BLaER1 treated with 17β-estradiol and CSF1 and Interleukin-3, amounts not matched to agents 10 nM and 100 nM (cell line): Measurements from ENCODE around the gene HGS.

Experiments used
- H3K27ac ChIP-seq, 11 experiments: shearing (Covaris generic); formaldehyde crosslinking; 2 replicates each; pipeline ENCODE4 v1.8.1; 2022
- H3K27me3 ChIP-seq, 11 experiments: shearing (Covaris generic); formaldehyde crosslinking; 2 replicates each; pipeline ENCODE4 v1.8.1; 2022
- H3K36me3 ChIP-seq, 11 experiments: shearing (Covaris generic); formaldehyde crosslinking; 2 replicates each; pipeline ENCODE4 v1.8.1; 2022
- H3K4me1 ChIP-seq, 10 experiments: shearing (Covaris generic); formaldehyde crosslinking; 2 replicates each; pipeline ENCODE4 v1.8.1; 2022
- H3K4me2 ChIP-seq, 11 experiments: shearing (Covaris generic); formaldehyde crosslinking; 2 replicates each; pipeline ENCODE4 v1.8.1; 2022
- H3K4me3 ChIP-seq, 10 experiments: shearing (Covaris generic); formaldehyde crosslinking; 2 replicates each; pipeline ENCODE4 v1.8.1; 2022
- H3K9ac ChIP-seq, 11 experiments: shearing (Covaris generic); formaldehyde crosslinking; 2 replicates each; pipeline ENCODE4 v1.8.1; 2022
- H3K9me3 ChIP-seq, 11 experiments: shearing (Covaris generic); formaldehyde crosslinking; replicated peaks in 1 of 11; 2 replicates each; pipeline ENCODE4 v1.8.1; 2022
- H4K20me1 ChIP-seq, 11 experiments: shearing (Covaris generic); formaldehyde crosslinking; 2 replicates each; pipeline ENCODE4 v1.8.1; 2022
- Cebpa-rat ChIP-seq, 11 experiments: shearing (Covaris generic); IDR thresholded peaks; 2 replicates each; pipeline ENCODE4 v1.8.1; 2022

HGS gene

DNA sequence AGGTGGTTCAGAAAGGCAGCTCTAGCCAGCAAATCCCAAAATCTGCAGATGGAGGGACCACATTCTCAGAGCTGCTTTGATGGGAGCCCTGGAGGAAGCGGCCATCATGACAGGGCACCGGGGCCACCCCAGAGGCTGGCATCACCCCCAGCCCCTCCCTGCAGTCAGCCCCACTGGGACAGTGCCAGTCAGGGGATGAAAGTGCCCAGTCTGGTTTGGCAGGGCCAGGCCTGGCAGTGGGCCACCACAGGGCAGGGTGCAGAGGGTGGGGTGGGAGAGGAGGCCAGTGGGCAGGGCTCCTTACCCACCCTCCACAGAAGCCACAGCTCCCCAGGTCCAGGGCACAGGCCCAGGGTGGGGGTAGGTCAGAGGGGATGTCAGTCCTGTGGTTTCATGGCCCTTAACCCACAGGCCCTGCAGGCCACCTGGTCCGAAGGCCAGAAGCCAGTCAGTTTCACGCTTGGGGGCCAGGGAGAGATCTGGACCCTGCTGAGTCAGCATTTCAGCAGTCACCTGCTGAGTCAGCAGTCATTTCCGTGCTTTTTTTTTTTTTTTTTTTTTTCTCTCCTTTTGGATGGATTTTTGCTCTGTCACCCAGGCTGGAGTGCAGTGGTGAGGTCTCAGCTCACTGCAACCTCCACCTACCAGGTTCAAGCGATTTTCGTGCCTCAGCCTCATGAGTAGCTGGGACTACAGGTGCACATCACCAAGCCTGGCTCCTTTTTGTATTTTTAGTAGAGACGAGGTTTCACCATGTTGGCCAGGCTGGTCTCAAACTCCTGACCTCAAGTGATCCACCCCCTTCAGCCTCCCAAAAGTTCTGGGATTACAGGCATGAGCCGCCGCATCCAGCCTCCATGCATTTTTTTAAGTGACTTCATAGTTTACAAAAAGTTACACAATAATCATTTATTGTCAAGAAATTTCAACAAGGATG is 38.6 kb downstream of the HGS start:
- 0 out of 22 replicates have a peak, but pooled peaks of 1 of the 11 experiments have one; percentile 21 for TF ChIP-seq Cebpa-rat (IDR thresholded peaks at IDR 0.05)

DNA sequence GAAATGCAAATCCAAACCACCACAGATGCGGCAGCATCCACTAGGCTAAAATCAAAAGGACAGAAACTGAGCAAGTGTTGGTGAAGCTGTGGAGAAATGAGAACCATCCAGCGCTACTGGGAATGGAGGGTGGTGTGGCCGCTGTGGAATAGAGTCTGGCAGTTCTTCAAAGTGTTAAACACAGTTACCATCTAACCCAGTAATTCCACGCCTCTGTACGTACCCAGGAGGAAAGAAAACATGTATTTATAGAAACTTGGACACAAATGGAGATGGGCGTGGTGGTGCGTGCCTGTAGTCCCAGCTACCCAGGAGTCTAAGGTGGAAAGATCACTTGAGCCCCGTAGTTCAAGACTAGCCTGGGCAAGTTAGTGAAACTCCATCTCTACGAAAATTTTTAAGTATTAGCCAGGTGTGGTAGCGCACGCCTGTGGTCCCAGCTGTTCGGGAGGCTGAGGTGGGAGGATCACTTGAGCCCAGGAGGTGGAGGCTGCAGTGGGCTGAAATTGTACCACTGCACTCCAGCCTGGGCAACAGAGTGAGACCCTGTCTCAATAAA is 39.9 kb downstream of the HGS start:
- Histone ChIP-seq H3K9ac (no peak overlapping the region), H3K4me2 (peak overlapping the region; percentile 35 to 90 (median 83)), H3K4me1 (peaks cover 41 to 51% (median 48%) of the 10 kb centered on the region in 10 experiments), H4K20me1 (peaks cover 0 to 20% (median 3%) of the 10 kb centered on the region in 11 experiments; a peak in 7 of 22 replicates), H3K36me3 (peaks cover 0 to 14% (median 8%) of the 10 kb centered on the region in 11 experiments; a peak in 8 of 22 replicates), H3K4me3 (no peak overlapping the region), H3K27me3 (peaks cover 0 to 13% (median 0%) of the 10 kb centered on the region in 11 experiments; a peak in 4 of 22 replicates), H3K9me3 (no peaks in the 10 kb centered on the region), H3K27ac (no peak overlapping the region)
- TF ChIP-seq Cebpa-rat (IDR thresholded peaks at IDR 0.05): no peak

More for the DNA sequence above, 38.6 kb downstream of the HGS start:
- Histone ChIP-seq H3K4me3 (no peak overlapping the region), H3K36me3 (peaks cover 0 to 25% (median 20%) of the 10 kb centered on the region in 11 experiments; a peak in 14 of 22 replicates), H3K27me3 (peaks cover 0 to 13% (median 0%) of the 10 kb centered on the region in 11 experiments; a peak in 4 of 22 replicates), H4K20me1 (peaks cover 0 to 25% (median 3%) of the 10 kb centered on the region in 11 experiments; a peak in 7 of 22 replicates), H3K27ac (peak overlapping the region in 3 of 11 experiments; percentile 4 to 49 (median 24); a peak in 4 of 22 replicates), H3K9ac (peak overlapping the region in 1 of 11 experiments; percentile 13; a peak in 2 of 22 replicates), H3K4me2 (peak overlapping the region; percentile 35 to 90 (median 83)), H3K9me3 (no peaks in the 10 kb centered on the region), H3K4me1 (peaks cover 41 to 51% (median 48%) of the 10 kb centered on the region in 10 experiments)

DNA sequence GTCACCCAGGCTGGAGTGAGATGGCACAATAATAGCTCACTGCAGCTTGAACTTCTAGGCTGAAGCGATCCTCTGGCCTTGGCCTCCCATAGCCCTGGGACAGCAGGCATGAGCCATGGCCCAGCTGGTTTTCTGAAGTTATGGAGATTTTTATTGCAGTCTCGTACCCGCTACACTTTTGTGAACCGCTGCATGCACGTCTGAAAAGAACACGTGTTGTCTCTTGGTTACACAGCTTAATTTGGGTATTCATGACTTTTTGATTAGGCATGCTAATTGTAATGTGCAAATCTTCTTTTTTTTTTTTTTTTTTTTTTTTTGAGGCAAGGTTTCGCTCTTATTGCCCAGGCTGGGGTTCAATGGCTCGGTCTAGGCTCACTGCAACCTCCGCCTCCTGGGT is 41.6 kb downstream of the HGS start:
- Histone ChIP-seq H3K9me3 (no peaks in the 10 kb centered on the region), H3K27me3 (peaks cover 0 to 13% (median 0%) of the 10 kb centered on the region in 11 experiments; a peak in 4 of 22 replicates), H3K4me1 (peaks cover 39 to 48% (median 43%) of the 10 kb centered on the region in 10 experiments)

DNA sequence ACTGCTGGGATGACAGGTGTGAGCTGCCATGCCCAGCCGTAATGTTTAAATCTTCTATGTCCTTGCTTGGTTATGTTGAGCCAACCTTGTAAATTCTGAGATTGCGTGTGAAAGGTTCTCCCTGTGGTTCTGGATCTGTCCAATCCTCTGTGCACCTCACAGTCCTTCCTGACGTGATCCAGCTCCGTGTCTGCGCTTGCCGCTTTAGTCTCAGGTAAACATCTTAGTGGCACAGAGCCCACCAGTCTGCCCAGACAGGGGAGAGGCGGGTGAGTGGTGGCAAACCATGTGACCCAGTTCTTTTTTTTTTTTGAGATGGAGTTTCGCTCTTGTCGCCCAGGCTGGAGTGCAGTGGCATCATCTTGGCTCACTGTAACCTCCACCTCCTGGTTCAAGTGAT is 42.2 kb downstream of the HGS start:
- no peak for TF ChIP-seq Cebpa-rat (IDR thresholded peaks at IDR 0.05)
- Histone ChIP-seq H3K4me1 (peaks cover 39 to 48% (median 43%) of the 10 kb centered on the region in 10 experiments), H3K4me3 (no peak overlapping the region), H3K36me3 (no peaks in the 10 kb centered on the region), H4K20me1 (peaks cover 0 to 5% (median 0%) of the 10 kb centered on the region in 11 experiments; a peak in 4 of 22 replicates), H3K27me3 (peaks cover 0 to 13% (median 0%) of the 10 kb centered on the region in 11 experiments; a peak in 4 of 22 replicates), H3K9ac (no peak overlapping the region), H3K27ac (no peak overlapping the region), H3K4me2 (no peak overlapping the region), H3K9me3 (no peaks in the 10 kb centered on the region)

More for the DNA sequence above, 41.6 kb downstream of the HGS start:
- Histone ChIP-seq H3K36me3 (no peaks in the 10 kb centered on the region), H3K9ac (no peak overlapping the region), H3K27ac (no peak overlapping the region), H3K4me2 (no peak overlapping the region), H3K4me3 (no peak overlapping the region), H4K20me1 (peaks cover 0 to 10% (median 0%) of the 10 kb centered on the region in 11 experiments; a peak in 6 of 22 replicates)
- no peak for TF ChIP-seq Cebpa-rat (IDR thresholded peaks at IDR 0.05)

DNA sequence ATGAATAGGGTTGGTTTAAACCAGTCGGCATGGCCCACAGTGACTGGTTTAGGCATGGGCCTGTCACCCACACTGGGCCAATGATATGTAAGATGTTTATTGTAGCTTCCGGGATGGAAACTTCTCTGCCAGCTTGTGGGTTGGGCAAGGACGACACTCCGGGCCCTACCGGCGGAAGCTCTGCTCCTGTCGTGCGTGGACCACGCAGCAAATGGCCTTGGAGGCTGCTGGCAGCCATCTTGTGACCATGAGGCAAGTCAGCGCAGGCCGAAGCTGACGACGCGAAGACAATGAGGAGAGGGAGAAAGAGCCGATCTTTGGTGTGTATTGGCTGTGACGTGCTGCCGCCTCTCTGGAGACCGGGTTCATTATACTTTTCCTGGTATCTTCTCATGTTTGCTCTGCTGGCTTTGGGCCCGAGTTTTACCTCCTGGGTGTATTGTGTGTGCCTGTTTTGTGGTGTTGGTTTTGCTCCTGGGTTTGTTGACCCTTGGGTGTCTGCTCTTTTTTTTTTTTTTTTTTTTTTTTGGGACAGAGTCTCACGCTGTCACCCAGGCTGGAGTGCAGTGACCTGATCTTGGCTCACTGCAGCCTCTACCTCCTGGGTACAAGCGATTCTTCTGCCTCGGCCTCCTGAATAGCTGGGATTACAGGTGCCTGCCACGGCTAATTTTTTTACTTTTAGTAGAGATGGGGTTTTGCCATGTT is 43.7 kb downstream of the HGS start:
- H3K9ac ChIP-seq: no peak overlapping the region
- H3K4me3 ChIP-seq: no peak overlapping the region
- H3K27ac ChIP-seq: no peak overlapping the region

DNA sequence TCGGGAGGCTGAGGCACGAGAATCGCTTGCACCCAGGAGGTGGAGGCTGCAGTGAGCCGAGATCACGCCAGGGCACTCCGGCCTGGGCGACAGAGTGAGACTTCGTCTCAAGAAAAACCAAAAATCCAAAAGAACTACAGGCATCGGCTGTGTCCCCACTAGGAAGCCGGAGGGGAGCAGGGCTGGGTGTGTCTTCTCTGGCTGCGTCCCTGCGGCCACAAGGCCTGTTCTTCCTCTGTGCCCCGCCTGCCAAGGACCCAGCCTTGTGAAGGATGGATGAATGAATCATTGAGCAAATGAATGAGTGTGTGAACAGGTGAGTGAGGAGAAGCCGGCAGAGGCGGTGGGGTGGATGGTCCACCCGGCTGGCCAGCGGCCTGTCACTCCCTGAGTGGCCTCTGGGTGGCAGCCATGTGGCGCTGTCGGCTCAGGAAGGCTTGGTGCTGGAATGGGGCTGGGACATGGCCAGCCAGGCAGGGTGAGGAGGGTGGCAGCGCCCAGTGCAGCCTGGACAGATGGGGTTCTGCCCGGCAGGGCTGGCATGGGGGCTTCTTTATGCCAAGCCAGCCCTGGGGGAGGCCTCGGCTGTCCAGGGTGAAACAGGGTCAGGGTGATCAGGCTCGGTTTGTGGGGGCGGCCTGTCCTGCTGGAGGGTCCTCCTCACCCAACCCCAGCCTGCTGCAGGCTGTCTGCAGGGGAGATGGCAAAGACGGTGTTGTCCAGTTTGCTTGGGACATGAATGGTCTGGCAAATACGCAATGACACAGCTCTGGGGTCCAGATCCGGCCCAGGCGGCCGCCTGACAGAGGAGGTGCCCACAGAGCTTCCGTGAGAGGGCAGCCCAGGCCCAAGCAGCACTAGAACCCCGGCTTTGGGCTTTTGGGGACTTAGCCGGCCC is 49.9 kb downstream of the HGS start:
- Histone ChIP-seq H3K4me3 (peak overlapping the region in 1 of 10 experiments; percentile 53; a peak in 2 of 20 replicates), H3K27ac (peak overlapping the region in 8 of 11 experiments; percentile 5 to 81 (median 58); a peak in 13 of 22 replicates), H3K4me2 (peak overlapping the region; percentile 89 to 100 (median 97))

More for the DNA sequence above, 43.7 kb downstream of the HGS start:
- peaks cover 0 to 13% (median 0%) of the 10 kb centered on the region in 11 experiments; a peak in 4 of 22 replicates for H3K27me3 ChIP-seq
- no peak overlapping the region for H3K4me2 ChIP-seq
- H3K9me3 ChIP-seq: no peaks in the 10 kb centered on the region
- H3K36me3 ChIP-seq: no peaks in the 10 kb centered on the region
- H3K4me1 ChIP-seq: peaks cover 40 to 48% (median 43%) of the 10 kb centered on the region in 10 experiments
- no peak for TF ChIP-seq Cebpa-rat (IDR thresholded peaks at IDR 0.05)
- H4K20me1 ChIP-seq: 0 out of 22 replicates have a peak, but pooled peaks cover 0 to under 1% (median 0%) of the 10 kb centered on the region in 11 experiments

DNA sequence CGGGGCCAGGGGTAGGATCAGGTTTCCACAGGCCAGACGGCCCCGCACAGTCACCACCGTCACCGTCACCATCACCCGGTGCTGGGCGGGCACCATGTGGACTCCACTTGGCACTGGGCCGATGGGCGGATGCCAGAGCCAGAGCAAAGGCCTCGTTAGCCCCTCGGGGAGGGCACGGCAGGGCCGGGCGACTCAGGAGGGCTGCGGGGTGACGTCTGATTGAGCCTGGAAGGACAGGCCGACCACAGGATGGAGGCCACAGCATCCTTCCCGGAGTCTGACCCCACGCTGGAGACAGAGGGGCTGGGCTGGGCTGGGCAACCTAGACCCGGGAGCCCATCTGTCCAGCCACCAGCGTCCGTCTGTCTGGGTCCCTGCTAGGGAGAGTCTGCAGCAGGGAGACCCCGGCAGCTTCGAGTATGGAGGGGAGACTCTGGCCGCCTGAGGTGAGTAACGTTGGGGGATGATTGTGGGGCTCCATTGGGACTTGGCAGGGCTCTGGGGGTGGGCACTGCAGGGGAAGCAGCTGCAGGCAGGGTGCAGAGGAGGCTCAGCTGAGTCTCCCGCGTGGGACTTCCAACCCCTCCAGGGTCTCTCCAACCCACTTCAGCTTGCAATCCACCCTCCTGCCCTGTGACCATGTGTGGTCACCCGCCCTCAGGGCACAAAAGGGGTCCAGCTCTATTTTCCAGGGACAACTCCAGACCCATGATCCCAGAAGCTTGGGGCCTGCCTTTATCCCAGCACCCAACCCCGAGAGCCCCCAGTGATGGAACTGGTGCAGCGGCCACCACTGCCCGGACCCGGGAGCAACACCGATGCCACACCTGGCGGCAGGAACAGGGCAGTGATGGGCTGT is 50.8 kb downstream of the HGS start:
- no peaks in the 10 kb centered on the region for H3K36me3 ChIP-seq
- H3K9me3 ChIP-seq: no peaks in the 10 kb centered on the region
- H3K4me2 ChIP-seq: peak overlapping the region; percentile 87 to 100 (median 97)
- peaks cover 0 to 7% (median 0%) of the 10 kb centered on the region in 11 experiments; a peak in 6 of 22 replicates for H4K20me1 ChIP-seq
- H3K27ac ChIP-seq: peak overlapping the region in 10 of 11 experiments; percentile 9 to 69 (median 56); a peak in 18 of 22 replicates
- H3K4me1 ChIP-seq: peaks cover 58 to 86% (median 73%) of the 10 kb centered on the region in 10 experiments
- TF ChIP-seq Cebpa-rat (IDR thresholded peaks at IDR 0.05): no peak
- no peaks in the 10 kb centered on the region; a peak in 2 of 22 replicates for H3K27me3 ChIP-seq
- peak overlapping the region; percentile 40 to 64 (median 50) for H3K4me3 ChIP-seq
- peak overlapping the region; percentile 15 to 68 (median 61); a peak in 19 of 22 replicates for H3K9ac ChIP-seq

More for the DNA sequence above, 49.9 kb downstream of the HGS start:
- Histone ChIP-seq H3K36me3 (no peaks in the 10 kb centered on the region), H3K4me1 (peaks cover 58 to 88% (median 73%) of the 10 kb centered on the region in 10 experiments), H3K27me3 (no peaks in the 10 kb centered on the region; a peak in 2 of 22 replicates), H3K9me3 (no peaks in the 10 kb centered on the region), H4K20me1 (peaks cover 0 to 7% (median 0%) of the 10 kb centered on the region in 11 experiments; a peak in 6 of 22 replicates), H3K9ac (peak overlapping the region in 7 of 11 experiments; percentile 37 to 72 (median 64); a peak in 12 of 22 replicates)
- no peak for TF ChIP-seq Cebpa-rat (IDR thresholded peaks at IDR 0.05)
